HepG2 (cell line): Measurements from ENCODE around the gene PPP1R27. TPM values are rescaled to one million over a fixed set of nuclear protein-coding genes. Genes with fewer than 3 reads are reported as not detected.

Experiments
- ARNT ChIP-seq: fragments of 450-650 bp; IDR thresholded peaks from 2 replicates; pipeline ENCODE4 v1.6.1; 2017
- ATAD3A ChIP-seq: sonication (generic); formaldehyde crosslinking; IDR thresholded peaks from 2 replicates; pipeline ENCODE4 v1.4.0; 2020; ENCODE audit warnings: missing genetic modification reagents
- ATF1 ChIP-seq: IDR thresholded peaks from 2 replicates; pipeline ENCODE4 v1.6.1; 2016; ENCODE audit warnings: mild to moderate bottlenecking, control low read depth
- BRF2 ChIP-seq: sonication (generic); formaldehyde crosslinking; IDR thresholded peaks from 2 replicates; pipeline ENCODE4 v1.8.1; 2022; ENCODE audit warnings: mild to moderate bottlenecking, missing genetic modification reagents
- E2F1 ChIP-seq: sonication (generic); formaldehyde crosslinking; IDR thresholded peaks from 2 replicates; pipeline ENCODE4 v1.5.0; 2020; ENCODE audit warnings: missing genetic modification reagents
- HOXA9 ChIP-seq: sonication (generic); formaldehyde crosslinking; IDR thresholded peaks from 2 replicates; pipeline ENCODE4 v1.8.1; 2022; ENCODE audit warnings: missing genetic modification reagents, mild to moderate bottlenecking, moderate library complexity, borderline replicate concordance
- KAT2B ChIP-seq: fragments of 150-350 bp; IDR thresholded peaks from 2 replicates; pipeline ENCODE4 v1.6.1; 2014; ENCODE audit warnings: low read depth, low read length, borderline replicate concordance
- NFATC3 ChIP-seq: sonication (generic); formaldehyde crosslinking; IDR thresholded peaks from 2 replicates; pipeline ENCODE4 v1.5.1; 2020; ENCODE audit warnings: mild to moderate bottlenecking, missing genetic modification reagents
- TBP ChIP-seq: sonication (generic); formaldehyde crosslinking; IDR thresholded peaks from 2 replicates; pipeline ENCODE4 v1.5.0; 2020; ENCODE audit warnings: missing genetic modification reagents
- TOPORS ChIP-seq: sonication (generic); formaldehyde crosslinking; IDR thresholded peaks from 2 replicates; pipeline ENCODE4 v1.8.0; 2023; ENCODE audit warnings: mild to moderate bottlenecking, missing genetic modification reagents
- ZBTB42 ChIP-seq: sonication (generic); formaldehyde crosslinking; IDR thresholded peaks from 2 replicates; pipeline ENCODE4 v1.5.0; 2020; ENCODE audit warnings: mild to moderate bottlenecking, missing genetic modification reagents
- ZNF12 ChIP-seq: sonication (generic); formaldehyde crosslinking; IDR thresholded peaks from 2 replicates; pipeline ENCODE4 v1.5.0; 2020; ENCODE audit warnings: missing genetic modification reagents
- ZNF432 ChIP-seq: sonication (generic); formaldehyde crosslinking; IDR thresholded peaks from 2 replicates; pipeline ENCODE4 v1.5.0; 2020; ENCODE audit warnings: missing genetic modification reagents, mild to moderate bottlenecking, borderline replicate concordance
- ZNF441 ChIP-seq: sonication (generic); formaldehyde crosslinking; IDR thresholded peaks from 2 replicates; pipeline ENCODE4 v1.7.0; 2021; ENCODE audit warnings: missing genetic modification reagents, borderline replicate concordance
- ZNF451 ChIP-seq: sonication (generic); formaldehyde crosslinking; IDR thresholded peaks from 2 replicates; pipeline ENCODE4 v1.5.0; 2020; ENCODE audit warnings: mild to moderate bottlenecking, missing genetic modification reagents
- ZNF543 ChIP-seq: sonication (generic); formaldehyde crosslinking; IDR thresholded peaks from 2 replicates; pipeline ENCODE4 v1.4.0; 2020; ENCODE audit warnings: mild to moderate bottlenecking, missing genetic modification reagents
- ZNF549 ChIP-seq: sonication (generic); formaldehyde crosslinking; IDR thresholded peaks from 2 replicates; pipeline ENCODE4 v1.5.0; 2020; ENCODE audit warnings: missing genetic modification reagents
- ZNF614 ChIP-seq: IDR thresholded peaks from 2 replicates; pipeline ENCODE4 v1.6.1; 2018; ENCODE audit warnings: missing biosample characterization, missing genetic modification reagents, inconsistent platforms, borderline replicate concordance
- ZNF639 ChIP-seq: conservative IDR thresholded peaks from 2 replicates; pipeline ENCODE4 v1.6.1; 2018; ENCODE audit warnings: missing genetic modification reagents
- ZNF720 ChIP-seq: sonication (generic); formaldehyde crosslinking; IDR thresholded peaks from 2 replicates; pipeline ENCODE4 v1.4.0; 2020; ENCODE audit warnings: missing genetic modification reagents
- ZNF790 ChIP-seq: sonication (generic); formaldehyde crosslinking; IDR thresholded peaks from 2 replicates; pipeline ENCODE4 v1.8.0; 2022; ENCODE audit warnings: missing genetic modification reagents, mild to moderate bottlenecking, borderline replicate concordance
- polyA plus RNA-seq, 8 experiments: library from polyadenylated mRNA; depleted of rRNA in 3 of 8; stranded (reverse) in 7 of 8; unstranded in 1 of 8; fragments of >200 nt; fragmentation: Illumina TruSeq in 4 of 8; extraction: Trizol in 4 of 8; gene quantifications; 2 replicates each; pipeline versions ENCODE4 v1.2.1 to v1.2.3, GENCODE V29; 2011 to 2016; ENCODE audit warnings: low read depth in 4 of 8, missing spikeins in 1 of 8, mixed read lengths in 1 of 8; ENCODE audit not compliant: insufficient read depth in 1 of 8
- total RNA-seq, 5 experiments: library from RNA; depleted of rRNA; stranded (reverse); fragments of >200 nt; fragmentation: Illumina TruSeq; extraction: Trizol; gene quantifications; 2 replicates each; pipeline ENCODE4 v1.2.3, GENCODE V29; 2016; ENCODE audit warnings: low read depth in 1 of 5
- TF ChIP-seq, protein P1 (sequence below): sonication (generic); formaldehyde crosslinking; IDR thresholded peaks from 2 replicates; pipeline ENCODE4 v1.4.0; 2020; ENCODE audit warnings: missing genetic modification reagents, borderline replicate concordance

The PPP1R27 gene
- total and polyA plus RNA-seq, 2 of the 13 experiments (the other 11 are each of a cell fraction or from before 2014, with no cell fraction given): 0.17 to 1.00 TPM

- TF ChIP-seq KAT2B: no peak
- no peak; the same call in 1 of the 2 replicates for TF ChIP-seq BRF2
- no peak for TF ChIP-seq E2F1
- TF ChIP-seq TOPORS: no peak
- TF ChIP-seq ZNF614 (CRISPR knock-in tag): no peak
- no peak for TF ChIP-seq ZNF549 (CRISPR knock-in tag)
- TF ChIP-seq NFATC3: peak; percentile 90; the same call in 1 of the 2 replicates
- TF ChIP-seq ZNF12 (CRISPR knock-in tag): no peak; the same call in 1 of the 2 replicates
- TF ChIP-seq ZNF543 (CRISPR knock-in tag): 0 out of 2 replicates have a peak, but pooled peaks have one; percentile 88
- TF ChIP-seq ZNF639 (CRISPR knock-in tag): no peak
- no peak for TF ChIP-seq ZNF441 (CRISPR knock-in tag)
- TF ChIP-seq, protein P1, sequence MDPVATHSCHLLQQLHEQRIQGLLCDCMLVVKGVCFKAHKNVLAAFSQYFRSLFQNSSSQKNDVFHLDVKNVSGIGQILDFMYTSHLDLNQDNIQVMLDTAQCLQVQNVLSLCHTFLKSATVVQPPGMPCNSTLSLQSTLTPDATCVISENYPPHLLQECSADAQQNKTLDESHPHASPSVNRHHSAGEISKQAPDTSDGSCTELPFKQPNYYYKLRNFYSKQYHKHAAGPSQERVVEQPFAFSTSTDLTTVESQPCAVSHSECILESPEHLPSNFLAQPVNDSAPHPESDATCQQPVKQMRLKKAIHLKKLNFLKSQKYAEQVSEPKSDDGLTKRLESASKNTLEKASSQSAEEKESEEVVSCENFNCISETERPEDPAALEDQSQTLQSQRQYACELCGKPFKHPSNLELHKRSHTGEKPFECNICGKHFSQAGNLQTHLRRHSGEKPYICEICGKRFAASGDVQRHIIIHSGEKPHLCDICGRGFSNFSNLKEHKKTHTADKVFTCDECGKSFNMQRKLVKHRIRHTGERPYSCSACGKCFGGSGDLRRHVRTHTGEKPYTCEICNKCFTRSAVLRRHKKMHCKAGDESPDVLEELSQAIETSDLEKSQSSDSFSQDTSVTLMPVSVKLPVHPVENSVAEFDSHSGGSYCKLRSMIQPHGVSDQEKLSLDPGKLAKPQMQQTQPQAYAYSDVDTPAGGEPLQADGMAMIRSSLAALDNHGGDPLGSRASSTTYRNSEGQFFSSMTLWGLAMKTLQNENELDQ (CRISPR knock-in tag): no peak
- 0 out of 2 replicates have a peak, but pooled peaks have one; percentile 25 for TF ChIP-seq ZBTB42
- TF ChIP-seq ZNF451 (CRISPR knock-in tag): peak; percentile 54; the same call in 1 of the 2 replicates
- no peak for TF ChIP-seq ARNT
- no peak for TF ChIP-seq TBP (CRISPR knock-in tag)
- no peak for TF ChIP-seq ZNF432 (CRISPR knock-in tag)
- TF ChIP-seq ZNF720 (CRISPR knock-in tag): no peak
- no peak for TF ChIP-seq ATAD3A (CRISPR knock-in tag)
- no peak for TF ChIP-seq ATF1 (CRISPR knock-in tag)
- peak; percentile 16; the same call in 1 of the 2 replicates for TF ChIP-seq HOXA9 (CRISPR knock-in tag)
- TF ChIP-seq ZNF790: peak; percentile 76; the same call in 1 of the 2 replicates
Measured at GRCh38 chr17:81867170-81867990, 32.5 kb upstream of the PPP1R27 start (continued).
